ENCODE measurements around the gene PSMB8.

The PSMB8 gene

GRCh38 chr6:32885698-32886286 lies 41.9 kb upstream of the PSMB8 start:
- TF ChIP-seq FOXP2 (optimal IDR thresholded peaks at IDR 0.05; ENCODE audit: borderline replicate concordance, extremely low read depth, extremely low read length, insufficient read depth), result no peak

- TF ChIP-seq TAF1 (IDR thresholded peaks at IDR 0.05; ENCODE audit: borderline replicate concordance, insufficient read depth, low read length) (no peak), REST (IDR thresholded peaks at IDR 0.05; ENCODE audit: insufficient read depth in 1 of 2, low read depth in 2 of 2, low read length in 2 of 2) (no peak), POLR2AphosphoS5 (IDR thresholded peaks at IDR 0.05; ENCODE audit: low read depth, low read length) (no peak)
Measured at GRCh38 chr6:32883789-32884188, 39.9 kb upstream of the PSMB8 start.

- no peak for TF ChIP-seq FOXP2 (optimal IDR thresholded peaks at IDR 0.05; ENCODE audit: borderline replicate concordance, extremely low read depth, extremely low read length, insufficient read depth)
- no peak for TF ChIP-seq TAF1 (IDR thresholded peaks at IDR 0.05; ENCODE audit: borderline replicate concordance, insufficient read depth, low read length)
Measured at GRCh38 chr6:32882879-32883250, 39.0 kb upstream of the PSMB8 start.

GRCh38 chr6:32879691-32880090 lies 35.8 kb upstream of the PSMB8 start:
- TF ChIP-seq TAF1 (IDR thresholded peaks at IDR 0.05; ENCODE audit: borderline replicate concordance, insufficient read depth, low read length) (no peak), REST (IDR thresholded peaks at IDR 0.05; ENCODE audit: insufficient read depth in 1 of 2, low read depth in 2 of 2, low read length in 2 of 2) (no peak), SIN3A (IDR thresholded peaks at IDR 0.05; ENCODE audit: borderline replicate concordance, insufficient read depth, low read length) (no peak), FOXP2 (optimal IDR thresholded peaks at IDR 0.05; ENCODE audit: borderline replicate concordance, extremely low read depth, extremely low read length, insufficient read depth) (no peak), POLR2AphosphoS5 (IDR thresholded peaks at IDR 0.05; ENCODE audit: low read depth, low read length) (no peak)

GRCh38 chr6:32876603-32877002 lies 32.8 kb upstream of the PSMB8 start:
- TF ChIP-seq REST (IDR thresholded peaks at IDR 0.05; ENCODE audit: insufficient read depth in 1 of 2, low read depth in 2 of 2, low read length in 2 of 2) (no peak), FOXP2 (optimal IDR thresholded peaks at IDR 0.05; ENCODE audit: borderline replicate concordance, extremely low read depth, extremely low read length, insufficient read depth) (no peak), POLR2AphosphoS5 (IDR thresholded peaks at IDR 0.05; ENCODE audit: low read depth, low read length) (no peak), TAF1 (IDR thresholded peaks at IDR 0.05; ENCODE audit: borderline replicate concordance, insufficient read depth, low read length) (no peak), SIN3A (IDR thresholded peaks at IDR 0.05; ENCODE audit: borderline replicate concordance, insufficient read depth, low read length) (no peak)

GRCh38 chr6:32868257-32868788 lies 24.5 kb upstream of the PSMB8 start:
- TF ChIP-seq REST (IDR thresholded peaks at IDR 0.05; ENCODE audit: insufficient read depth in 1 of 2, low read depth in 2 of 2, low read length in 2 of 2), result no peak

Data from PFSK-1 (cell line).